Loucy (cell line): Measurements from ENCODE around the gene SPATA31E1.

Experiments
- H2AFZ ChIP-seq: fragments of 200-600 bp; sonication (generic); 2 replicates; pipeline ENCODE4 v1.6.0; 2016; ENCODE audit warnings: antibody characterized with exemption, mild to moderate bottlenecking, low read length, moderate library complexity
- H3F3A ChIP-seq: fragments of 200-600 bp; 2 replicates; pipeline ENCODE4 v1.6.0; 2016; ENCODE audit warnings: antibody characterized with exemption, low read depth, mild to moderate bottlenecking
- H3K27me3 ChIP-seq: fragments of 200-600 bp; sonication (generic); 2 replicates; pipeline ENCODE4 v1.6.1; 2014; ENCODE audit warnings: low read length, mild to moderate bottlenecking; ENCODE audit not compliant: insufficient read depth, poor library complexity, severe bottlenecking
- H3K36me3 ChIP-seq: fragments of 200-600 bp; sonication (generic); 2 replicates; pipeline ENCODE4 v1.6.1; 2016; ENCODE audit warnings: low read length; ENCODE audit not compliant: insufficient read depth
- H3K4me1 ChIP-seq: fragments of 200-600 bp; sonication (generic); 2 replicates; pipeline ENCODE4 v1.5.1; 2014; ENCODE audit warnings: low read length, mild to moderate bottlenecking; ENCODE audit not compliant: insufficient read depth, poor library complexity, severe bottlenecking
- H3K4me2 ChIP-seq: fragments of 200-600 bp; sonication (generic); 2 replicates; pipeline ENCODE4 v1.6.0; 2014; ENCODE audit warnings: antibody characterized with exemption, low read length, low read depth, mild to moderate bottlenecking; ENCODE audit not compliant: poor library complexity, severe bottlenecking
- H3K4me3 ChIP-seq: fragments of 200-600 bp; sonication (generic); 2 replicates; pipeline ENCODE4 v1.5.1; 2014; ENCODE audit warnings: low read length, mild to moderate bottlenecking, mixed read lengths; ENCODE audit not compliant: poor library complexity, severe bottlenecking
- H3K79me2 ChIP-seq: fragments of 200-600 bp; sonication (generic); 2 replicates; pipeline ENCODE4 v1.6.1; 2014; ENCODE audit warnings: low read length; ENCODE audit not compliant: insufficient read depth
- H3K9ac ChIP-seq: fragments of 200-600 bp; sonication (generic); 2 replicates; pipeline ENCODE4 v1.6.0; 2014; ENCODE audit warnings: mild to moderate bottlenecking, low read depth, low read length, moderate library complexity; ENCODE audit not compliant: poor library complexity, severe bottlenecking
- H3K9me2 ChIP-seq: fragments of 200-600 bp; sonication (generic); replicated peaks from 2 replicates; pipeline ENCODE4 v1.6.1; 2016; ENCODE audit warnings: low read depth, low read length, mixed read lengths
- H3K9me3 ChIP-seq: fragments of 200-600 bp; sonication (generic); 2 replicates; pipeline ENCODE4 v1.6.1; 2014; ENCODE audit warnings: mild to moderate bottlenecking, antibody characterized with exemption, low read length, low read depth; ENCODE audit not compliant: insufficient read depth
- H4K20me1 ChIP-seq: fragments of 200-600 bp; sonication (generic); 2 replicates; pipeline ENCODE4 v1.6.0; 2014; ENCODE audit warnings: antibody characterized with exemption, low read length, mild to moderate bottlenecking; ENCODE audit not compliant: insufficient read depth, poor library complexity, severe bottlenecking
- CTCF ChIP-seq: fragments of 200-600 bp; sonication (generic); conservative IDR thresholded peaks from 2 replicates; pipeline ENCODE4 v1.5.1; 2014; ENCODE audit warnings: mild to moderate bottlenecking, antibody characterized with exemption, low read length
- EZH2phosphoT487 ChIP-seq: fragments of 200-600 bp; IDR thresholded peaks from 2 replicates; pipeline ENCODE4 v1.6.1; 2018; ENCODE audit warnings: antibody characterized with exemption, mild to moderate bottlenecking, moderate library complexity, borderline replicate concordance

The SPATA31E1 gene

GRCh38 chr9:87836951-87837705, 45.5 kb upstream of the SPATA31E1 start:
- no peak overlapping the region for H3K9ac ChIP-seq
- H4K20me1 ChIP-seq: no peaks in the 10 kb centered on the region
- no peaks in the 10 kb centered on the region for H3K9me3 ChIP-seq
- H3K9me2 ChIP-seq: no peaks in the 10 kb centered on the region
- H3K4me3 ChIP-seq: no peak overlapping the region
- no peaks in the 10 kb centered on the region for H3K4me1 ChIP-seq
- H3K36me3 ChIP-seq: no peaks in the 10 kb centered on the region
- H3K79me2 ChIP-seq: no peaks in the 10 kb centered on the region
- H3K27me3 ChIP-seq: no peaks in the 10 kb centered on the region
- H3K4me2 ChIP-seq: no peak overlapping the region
- TF ChIP-seq EZH2phosphoT487: no peak
- no peak for TF ChIP-seq CTCF
- H3F3A ChIP-seq: no peaks in the 10 kb centered on the region
- H2AFZ ChIP-seq: no peak overlapping the region

GRCh38 chr9:87840134-87840533, 42.5 kb upstream of the SPATA31E1 start:
- H3K36me3 ChIP-seq: no peaks in the 10 kb centered on the region
- TF ChIP-seq CTCF: no peak
- H3K79me2 ChIP-seq: no peaks in the 10 kb centered on the region
- H3K4me2 ChIP-seq: no peak overlapping the region
- H3K9ac ChIP-seq: no peak overlapping the region
- H3K27me3 ChIP-seq: no peaks in the 10 kb centered on the region
- H3K9me3 ChIP-seq: no peaks in the 10 kb centered on the region; the same call in 1 of the 2 replicates
- H3K9me2 ChIP-seq: no peaks in the 10 kb centered on the region
- no peaks in the 10 kb centered on the region for H4K20me1 ChIP-seq
- H3F3A ChIP-seq: no peaks in the 10 kb centered on the region
- H2AFZ ChIP-seq: no peak overlapping the region
- no peak overlapping the region for H3K4me3 ChIP-seq
- no peaks in the 10 kb centered on the region for H3K4me1 ChIP-seq

- H3K9ac ChIP-seq: no peak overlapping the region
- no peak overlapping the region for H2AFZ ChIP-seq
- H3K27me3 ChIP-seq: no peaks in the 10 kb centered on the region
- H3K4me1 ChIP-seq: no peaks in the 10 kb centered on the region
- no peaks in the 10 kb centered on the region for H3K79me2 ChIP-seq
- H4K20me1 ChIP-seq: no peaks in the 10 kb centered on the region
- no peaks in the 10 kb centered on the region for H3F3A ChIP-seq
- no peak overlapping the region for H3K4me3 ChIP-seq
- TF ChIP-seq CTCF: no peak
- TF ChIP-seq EZH2phosphoT487: no peak
- H3K4me2 ChIP-seq: no peak overlapping the region
- H3K9me3 ChIP-seq: no peaks in the 10 kb centered on the region; the same call in 1 of the 2 replicates
- H3K36me3 ChIP-seq: no peaks in the 10 kb centered on the region
- no peaks in the 10 kb centered on the region for H3K9me2 ChIP-seq
Observed at GRCh38 chr9:87842878-87843585, 39.6 kb upstream of the SPATA31E1 start.
